NCI-H526 treated with DMSO at 0.1 percent for 48 hours (cell line): ENCODE data around the gene PEX1.
"Not testable (repeated sequence)": the region's sequence is repeated elsewhere in the genome, so short reads cannot be mapped to it uniquely, and the experiment has no call there.

Experiments used
- DNase-seq: peaks from one replicate; lab custom pipeline; 2025; lab: John Stamatoyannopoulos, UW

The PEX1 gene

GRCh38 chr7:92460510-92460909, 67.8 kb downstream of the PEX1 start:
- DNase-seq = no peak

DNA sequence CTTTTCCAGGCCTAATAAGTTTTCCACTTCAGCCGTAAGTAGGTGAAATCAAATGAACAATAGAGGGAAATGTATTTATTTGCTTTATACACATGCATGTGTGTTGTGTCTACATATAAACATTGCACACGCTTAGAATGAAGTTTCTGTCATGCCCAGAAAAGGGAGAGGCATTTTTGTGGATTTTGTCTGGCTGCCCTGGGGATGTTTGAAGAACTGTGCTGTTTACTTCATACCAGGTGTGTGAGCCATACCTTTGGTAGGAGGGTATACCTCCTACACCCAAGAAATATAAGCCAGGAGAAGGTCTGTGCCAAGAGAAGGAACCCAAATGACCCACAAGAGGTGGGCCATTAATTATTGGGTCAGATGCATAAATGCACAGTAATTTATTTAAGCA, 68.2 kb downstream of the PEX1 start:
- DNase-seq = no peak

GRCh38 chr7:92456236-92456635, 72.1 kb downstream of the PEX1 start:
- DNase-seq = no peak

DNA sequence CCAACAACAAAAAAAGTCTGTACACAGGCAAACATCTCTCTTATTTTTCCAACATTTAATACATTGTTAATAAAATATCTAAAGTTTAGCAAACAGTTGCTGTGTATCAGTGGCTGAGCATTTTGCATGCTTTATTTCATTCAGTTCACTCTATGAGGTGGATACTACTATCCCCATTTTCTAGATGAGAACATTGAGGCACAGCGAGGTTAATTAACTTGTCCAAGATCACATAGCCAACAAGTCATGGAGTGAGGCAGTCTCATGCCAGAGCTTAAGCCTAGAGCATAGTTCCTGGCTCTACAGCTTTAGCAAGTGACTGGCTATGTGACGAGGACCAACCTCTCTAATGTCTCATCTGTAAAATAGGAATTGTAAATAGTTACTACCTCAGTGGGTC, 76.7 kb downstream of the PEX1 start:
- no peak for DNase-seq

DNA sequence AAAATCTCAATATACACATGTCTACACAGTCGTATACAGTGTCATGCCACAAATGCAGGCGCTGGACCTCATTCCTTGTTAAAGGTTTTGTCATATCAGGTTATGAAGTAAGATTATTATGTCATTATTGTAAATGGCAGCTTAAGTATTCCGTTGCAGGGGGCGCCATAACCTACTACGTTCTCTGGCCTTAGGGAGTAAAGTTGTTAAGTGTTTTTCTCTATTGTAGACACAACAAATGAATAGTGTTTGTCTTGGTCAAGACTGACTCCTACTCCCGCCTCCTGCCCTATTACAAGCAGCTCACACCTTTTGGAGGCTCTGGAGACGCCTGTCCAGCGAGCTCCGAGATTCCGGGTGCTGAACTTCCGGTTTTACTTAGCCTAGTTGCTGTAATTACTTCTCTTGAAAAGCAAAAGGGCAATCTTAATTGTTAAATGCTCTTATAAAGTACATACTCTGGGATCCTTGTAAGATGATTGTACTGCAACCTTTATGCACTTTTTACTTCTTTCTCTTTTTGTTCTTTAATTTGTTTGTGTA, 80.0 kb downstream of the PEX1 start:
- DNase-seq = peak; percentile 82

DNA sequence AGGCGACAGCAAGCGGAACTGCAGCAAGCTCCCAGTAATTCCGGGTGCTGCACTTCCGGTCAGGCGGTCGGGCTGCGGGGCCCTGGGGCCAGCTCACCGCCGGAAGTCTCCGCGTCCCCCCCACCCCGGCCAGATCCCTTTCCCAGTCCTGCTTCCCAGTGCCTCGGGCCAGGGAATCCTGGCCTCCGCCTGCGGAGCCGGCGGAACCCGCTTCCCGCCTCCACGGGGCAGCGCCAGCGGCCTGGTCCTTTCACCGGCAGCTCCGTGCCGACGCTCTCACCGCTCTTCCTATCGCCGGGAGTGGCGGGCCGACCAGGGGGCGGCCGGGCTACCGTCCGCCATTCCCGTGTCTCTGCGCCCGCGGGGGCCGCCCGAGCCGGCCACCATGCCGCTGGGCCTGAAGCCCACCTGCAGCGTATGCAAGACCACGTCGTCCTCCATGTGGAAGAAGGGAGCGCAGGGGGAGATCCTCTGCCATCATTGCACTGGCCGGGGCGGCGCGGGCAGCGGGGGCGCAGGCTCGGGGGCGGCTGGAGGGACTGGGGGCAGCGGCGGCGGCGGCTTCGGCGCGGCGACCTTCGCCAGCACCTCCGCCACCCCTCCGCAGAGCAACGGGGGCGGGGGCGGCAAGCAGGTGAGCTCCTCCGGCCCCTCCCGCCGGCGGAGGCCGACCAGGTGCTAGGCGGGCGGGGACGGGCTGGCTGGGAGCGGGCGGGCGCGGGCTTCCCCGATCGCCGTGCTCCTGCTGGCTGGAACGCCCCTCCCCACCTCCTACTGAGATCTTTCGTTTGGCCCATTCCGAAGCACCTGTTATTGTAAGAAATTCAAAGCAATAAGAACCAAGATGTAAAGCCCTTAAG, 80.7 kb downstream of the PEX1 start, which contains the start of gene GATAD1:
TSS of gene GATAD1 (plus strand) at position 138 of the 860 bp plus-strand sequence. CDS start at position 386, 248 bp downstream.
- DNase-seq = peak; percentile 92

GRCh38 chr7:92446869-92447344, 81.4 kb downstream of the PEX1 start:
- no peak for DNase-seq

DNA sequence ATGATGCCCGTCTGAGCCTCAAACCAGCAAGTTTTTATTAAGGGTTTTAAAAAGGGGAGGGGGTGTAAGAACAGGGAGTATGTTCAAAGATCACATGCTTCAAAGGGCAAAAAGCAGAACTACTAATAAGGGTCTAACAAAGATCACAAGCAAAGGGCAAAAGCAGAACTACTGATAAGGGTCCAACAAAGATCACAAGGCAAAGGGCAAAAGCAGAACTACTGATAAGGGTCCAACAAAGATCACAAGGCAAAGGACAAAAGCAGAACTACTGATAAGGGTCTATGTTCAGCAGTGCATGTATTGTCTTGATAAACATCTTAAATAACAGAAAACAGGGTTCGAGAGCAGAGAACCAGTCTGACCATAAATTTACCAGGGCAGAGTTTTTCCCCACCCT, 85.6 kb downstream of the PEX1 start:
- DNase-seq = not testable (repeated sequence)

DNA sequence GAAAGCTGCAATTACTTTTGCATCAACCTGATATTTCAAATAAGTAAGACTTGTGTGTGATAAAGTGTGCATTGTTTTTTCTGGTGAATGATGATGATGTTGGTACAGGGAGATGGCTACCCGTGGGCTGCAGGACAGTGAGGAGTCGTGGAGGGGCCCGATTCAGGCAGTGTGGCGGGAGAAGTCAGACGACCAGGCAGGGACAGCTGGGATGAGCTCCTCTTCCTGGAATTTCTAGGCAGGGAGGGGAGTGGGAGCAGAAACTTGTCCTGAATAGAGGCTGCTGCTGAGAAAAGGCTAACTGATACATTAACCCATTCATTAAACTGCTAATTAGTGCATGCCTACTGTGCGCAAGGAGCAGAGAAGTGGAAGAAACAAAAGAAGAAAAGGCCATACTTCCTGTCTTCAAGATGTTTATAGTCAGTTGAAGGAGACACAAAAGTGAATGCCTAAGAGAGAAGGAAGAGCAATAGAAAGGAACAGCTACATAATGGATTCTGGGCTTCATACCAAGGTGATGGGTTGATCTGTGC, 90.3 kb downstream of the PEX1 start:
- no peak for DNase-seq
